GM19238 (cell line): ENCODE data around the gene BRICD5.
"Not testable (repeated sequence)": the region's sequence is repeated elsewhere in the genome, so short reads cannot be mapped to it uniquely, and the experiment has no call there.

ENCODE experiments used
- DNase-seq: peaks from one replicate; pipeline ENCODE4 v3.0.0; 2011; ENCODE audit warnings: low spot score; ENCODE audit not compliant: insufficient read length

Gene BRICD5

GRCh38 chr16:2223221-2223941 is 12.7 kb upstream of the BRICD5 start, which contains the start of gene E4F1:
Gene E4F1, plus strand, starts transcription at chr16:2223591. Its CDS starts 23 bp downstream, at chr16:2223614.
- peak; percentile 100 for DNase-seq

GRCh38 chr16:2216330-2216729 is 5.7 kb upstream of the BRICD5 start:
- no peak for DNase-seq

- no peak for DNase-seq
Measured at GRCh38 chr16:2214719-2214968, 4.0 kb upstream of the BRICD5 start, which contains the start of gene PGP. Gene PGP, minus strand, starts transcription at chr16:2214840. Its CDS starts 63 bp downstream, at chr16:2214777.

- no peak for DNase-seq
Measured at GRCh38 chr16:2213817-2214718, 3.4 kb upstream of the BRICD5 start.

GRCh38 chr16:2212362-2213324 is 2.0 kb upstream of the BRICD5 start:
- no peak for DNase-seq

GRCh38 chr16:2211923-2212347 is 1.3 kb upstream of the BRICD5 start:
- no peak for DNase-seq

- DNase-seq: no peak
Measured at GRCh38 chr16:2210009-2210332, 692 bp downstream of the BRICD5 start.

- no peak for DNase-seq
Measured at GRCh38 chr16:2209258-2210008, 1.2 kb downstream of the BRICD5 start.

GRCh38 chr16:2208772-2209171 is 1.9 kb downstream of the BRICD5 start:
- DNase-seq: no peak

GRCh38 chr16:2208308-2208707 is 2.4 kb downstream of the BRICD5 start:
- DNase-seq: no peak

- DNase-seq: no peak
Measured at GRCh38 chr16:2207872-2208271, 2.8 kb downstream of the BRICD5 start.

GRCh38 chr16:2206780-2207433 is 3.8 kb downstream of the BRICD5 start:
- DNase-seq: no peak

- no peak for DNase-seq
Measured at GRCh38 chr16:2206420-2206779, 4.3 kb downstream of the BRICD5 start.

- no peak for DNase-seq
Measured at GRCh38 chr16:2205967-2206313, 4.7 kb downstream of the BRICD5 start.

- peak; percentile 100 for DNase-seq
Measured at GRCh38 chr16:2205104-2205966, 5.3 kb downstream of the BRICD5 start, which contains the start of gene MLST8. Gene MLST8, plus strand, starts transcription at chr16:2205454. Its CDS starts 632 bp downstream, at chr16:2206086.

GRCh38 chr16:2204416-2205103 is 6.1 kb downstream of the BRICD5 start:
- no peak for DNase-seq

GRCh38 chr16:2203119-2203688 is 7.5 kb downstream of the BRICD5 start:
- DNase-seq: not testable (repeated sequence)

- DNase-seq: no peak
Measured at GRCh38 chr16:2200313-2200712, 10.3 kb downstream of the BRICD5 start.
